GM19468 (cell line): ENCODE measurements around the gene EPB41L3.

Experiments used
- ATAC-seq: cut with Tn5 transposase; IDR thresholded peaks from one replicate; pipeline ENCODE4 v1.9.1; 2021; ENCODE audit warnings: mild to moderate bottlenecking, moderate library complexity, moderate number of reproducible peaks; ENCODE audit not compliant: unreplicated experiment; ENCODE audit errors: extremely low read depth

EPB41L3 gene

GRCh38 chr18:5420906-5421305, 122.9 kb downstream of the EPB41L3 start:
- ATAC-seq, result no peak

- ATAC-seq, result no peak
Measured at GRCh38 chr18:5419601-5420000, 124.2 kb downstream of the EPB41L3 start.

- ATAC-seq, result no peak
Measured at GRCh38 chr18:5419030-5419429, 124.8 kb downstream of the EPB41L3 start.

GRCh38 chr18:5417342-5417741, 126.5 kb downstream of the EPB41L3 start:
- no peak for ATAC-seq

GRCh38 chr18:5416112-5416511, 127.7 kb downstream of the EPB41L3 start:
- no peak for ATAC-seq

GRCh38 chr18:5415665-5416064, 128.1 kb downstream of the EPB41L3 start:
- ATAC-seq, result no peak

GRCh38 chr18:5415031-5415430, 128.8 kb downstream of the EPB41L3 start:
- ATAC-seq, result no peak

- no peak for ATAC-seq
Measured at GRCh38 chr18:5414546-5414945, 129.3 kb downstream of the EPB41L3 start.

- ATAC-seq, result no peak
Measured at GRCh38 chr18:5413447-5413846, 130.3 kb downstream of the EPB41L3 start.

- no peak for ATAC-seq
Measured at GRCh38 chr18:5410582-5410981, 133.2 kb downstream of the EPB41L3 start.

GRCh38 chr18:5398269-5398668, 145.5 kb downstream of the EPB41L3 start:
- ATAC-seq, result no peak

GRCh38 chr18:5397102-5397501, 146.7 kb downstream of the EPB41L3 start:
- no peak for ATAC-seq

- ATAC-seq, result no peak
Measured at GRCh38 chr18:5395860-5396448, 147.8 kb downstream of the EPB41L3 start.

- ATAC-seq, result no peak
Measured at GRCh38 chr18:5393779-5394178, 150.0 kb downstream of the EPB41L3 start.

- ATAC-seq, result no peak
Measured at GRCh38 chr18:5391409-5391808, 152.4 kb downstream of the EPB41L3 start.

- ATAC-seq, result no peak
Measured at GRCh38 chr18:5389356-5389755, 154.4 kb downstream of the EPB41L3 start.

GRCh38 chr18:5388896-5389295, 154.9 kb downstream of the EPB41L3 start:
- no peak for ATAC-seq

- ATAC-seq, result no peak
Measured at GRCh38 chr18:5380586-5380985, 163.2 kb downstream of the EPB41L3 start.

GRCh38 chr18:5376986-5377385, 166.8 kb downstream of the EPB41L3 start:
- ATAC-seq, result no peak

GRCh38 chr18:5370332-5370731, 173.5 kb downstream of the EPB41L3 start:
- ATAC-seq, result no peak

GRCh38 chr18:5369513-5369912, 174.3 kb downstream of the EPB41L3 start:
- no peak for ATAC-seq

- ATAC-seq, result no peak
Measured at GRCh38 chr18:5365443-5365842, 178.4 kb downstream of the EPB41L3 start.

GRCh38 chr18:5350636-5351035, 193.2 kb downstream of the EPB41L3 start:
- no peak for ATAC-seq
